Stimulated activated memory B cell treated with anti-CD40 and anti-IgM and Interleukin-4, amounts not matched to agents 10 μg/mL and 1 μg/mL and 100 μg/mL, for 72 hours (primary cell): Measurements from ENCODE around the gene NIM1K.

Experiments
- ATAC-seq: fragments of 150-1000 bp; cut with Tn5 transposase; 2 replicates; pipeline ENCODE4 v1.10.0; 2021
- H3K27ac Mint-ChIP-seq: one replicate; pipeline ENCODE4 v1.8.0; 2022; ENCODE audit warnings: mild to moderate bottlenecking, mixed read lengths
- H3K27me3 Mint-ChIP-seq: one replicate; pipeline ENCODE4 v1.8.0; 2022; ENCODE audit warnings: mixed read lengths
- H3K36me3 Mint-ChIP-seq: one replicate; pipeline ENCODE4 v1.8.0; 2022; ENCODE audit warnings: mixed read lengths
- H3K4me1 Mint-ChIP-seq: one replicate; pipeline ENCODE4 v1.8.0; 2022; ENCODE audit warnings: mixed read lengths
- H3K4me3 Mint-ChIP-seq: one replicate; pipeline ENCODE4 v1.8.0; 2022; ENCODE audit warnings: mild to moderate bottlenecking, moderate library complexity, mixed read lengths
- H3K9me3 Mint-ChIP-seq: one replicate; pipeline ENCODE4 v1.8.0; 2022; ENCODE audit warnings: mixed read lengths

NIM1K gene

GRCh38 chr5:43203373-43203772 is 11.3 kb downstream of the NIM1K start:
- Mint-ChIP-seq H3K4me1 (no peaks in the 10 kb centered on the region), H3K4me3 (no peak overlapping the region), H3K9me3 (peaks cover 3% of the 10 kb centered on the region), H3K27me3 (peaks cover 27% of the 10 kb centered on the region), H3K27ac (no peak overlapping the region), H3K36me3 (peaks cover 6% of the 10 kb centered on the region)
- no peak for ATAC-seq

- Mint-ChIP-seq H3K4me1 (no peaks in the 10 kb centered on the region), H3K27ac (no peak overlapping the region), H3K27me3 (peaks cover 31% of the 10 kb centered on the region), H3K9me3 (peaks cover 3% of the 10 kb centered on the region), H3K36me3 (peaks cover 6% of the 10 kb centered on the region), H3K4me3 (no peak overlapping the region)
- no peak for ATAC-seq
Measured at GRCh38 chr5:43204958-43205357, 12.9 kb downstream of the NIM1K start.

- Mint-ChIP-seq H3K27ac (no peak overlapping the region), H3K27me3 (peaks cover 55% of the 10 kb centered on the region), H3K4me3 (no peak overlapping the region), H3K9me3 (no peaks in the 10 kb centered on the region), H3K36me3 (no peaks in the 10 kb centered on the region), H3K4me1 (no peaks in the 10 kb centered on the region)
- no peak for ATAC-seq
Measured at GRCh38 chr5:43207601-43208000, 15.6 kb downstream of the NIM1K start.

- H3K9me3 Mint-ChIP-seq = no peaks in the 10 kb centered on the region
- H3K27me3 Mint-ChIP-seq = peaks cover 65% of the 10 kb centered on the region
- no peaks in the 10 kb centered on the region for H3K4me1 Mint-ChIP-seq
Measured at GRCh38 chr5:43208658-43209057, 16.6 kb downstream of the NIM1K start.

GRCh38 chr5:43209060-43209459 is 17.0 kb downstream of the NIM1K start:
- H3K9me3 Mint-ChIP-seq = no peaks in the 10 kb centered on the region
- H3K36me3 Mint-ChIP-seq = no peaks in the 10 kb centered on the region
- peaks cover 69% of the 10 kb centered on the region for H3K27me3 Mint-ChIP-seq
- no peak overlapping the region for H3K27ac Mint-ChIP-seq
- no peak overlapping the region for H3K4me3 Mint-ChIP-seq
- ATAC-seq = no peak
- H3K4me1 Mint-ChIP-seq = no peaks in the 10 kb centered on the region

More at GRCh38 chr5:43208658-43209057, 16.6 kb downstream of the NIM1K start:
- H3K36me3 Mint-ChIP-seq = no peaks in the 10 kb centered on the region
- no peak overlapping the region for H3K27ac Mint-ChIP-seq
- H3K4me3 Mint-ChIP-seq = no peak overlapping the region
- ATAC-seq = no peak

GRCh38 chr5:43209833-43210232 is 17.8 kb downstream of the NIM1K start:
- Mint-ChIP-seq H3K9me3 (no peaks in the 10 kb centered on the region), H3K36me3 (no peaks in the 10 kb centered on the region), H3K27ac (no peak overlapping the region), H3K4me1 (no peaks in the 10 kb centered on the region), H3K27me3 (peaks cover 72% of the 10 kb centered on the region), H3K4me3 (no peak overlapping the region)
- no peak for ATAC-seq

GRCh38 chr5:43210570-43210969 is 18.5 kb downstream of the NIM1K start:
- H3K36me3 Mint-ChIP-seq = no peaks in the 10 kb centered on the region
- no peaks in the 10 kb centered on the region for H3K4me1 Mint-ChIP-seq
- no peak overlapping the region for H3K4me3 Mint-ChIP-seq
- peaks cover 72% of the 10 kb centered on the region for H3K27me3 Mint-ChIP-seq
- no peak overlapping the region for H3K27ac Mint-ChIP-seq
- H3K9me3 Mint-ChIP-seq = no peaks in the 10 kb centered on the region
- ATAC-seq = no peak

- no peak for ATAC-seq
- Mint-ChIP-seq H3K36me3 (no peaks in the 10 kb centered on the region), H3K4me3 (no peak overlapping the region), H3K4me1 (no peaks in the 10 kb centered on the region), H3K9me3 (no peaks in the 10 kb centered on the region), H3K27me3 (peaks cover 56% of the 10 kb centered on the region), H3K27ac (no peak overlapping the region)
Measured at GRCh38 chr5:43213951-43214350, 21.9 kb downstream of the NIM1K start.

- no peak overlapping the region for H3K27ac Mint-ChIP-seq
- no peaks in the 10 kb centered on the region for H3K9me3 Mint-ChIP-seq
- no peak overlapping the region for H3K4me3 Mint-ChIP-seq
- no peaks in the 10 kb centered on the region for H3K36me3 Mint-ChIP-seq
- ATAC-seq = no peak
- H3K4me1 Mint-ChIP-seq = no peaks in the 10 kb centered on the region
- peaks cover 52% of the 10 kb centered on the region for H3K27me3 Mint-ChIP-seq
Measured at GRCh38 chr5:43215073-43215631, 23.1 kb downstream of the NIM1K start.

- H3K27ac Mint-ChIP-seq = no peak overlapping the region
- no peaks in the 10 kb centered on the region for H3K4me1 Mint-ChIP-seq
- no peak for ATAC-seq
- H3K4me3 Mint-ChIP-seq = no peak overlapping the region
- H3K9me3 Mint-ChIP-seq = no peaks in the 10 kb centered on the region
- peaks cover 36% of the 10 kb centered on the region for H3K27me3 Mint-ChIP-seq
- H3K36me3 Mint-ChIP-seq = no peaks in the 10 kb centered on the region
Measured at GRCh38 chr5:43216941-43217340, 24.9 kb downstream of the NIM1K start.

GRCh38 chr5:43219120-43219519 is 27.1 kb downstream of the NIM1K start:
- Mint-ChIP-seq H3K9me3 (no peaks in the 10 kb centered on the region), H3K27me3 (peaks cover 15% of the 10 kb centered on the region), H3K27ac (no peak overlapping the region), H3K4me3 (no peak overlapping the region), H3K36me3 (no peaks in the 10 kb centered on the region), H3K4me1 (no peaks in the 10 kb centered on the region)
- ATAC-seq = no peak

GRCh38 chr5:43221502-43221901 is 29.5 kb downstream of the NIM1K start:
- Mint-ChIP-seq H3K36me3 (no peaks in the 10 kb centered on the region), H3K4me3 (no peak overlapping the region), H3K27me3 (peaks cover 12% of the 10 kb centered on the region), H3K9me3 (no peaks in the 10 kb centered on the region), H3K27ac (no peak overlapping the region), H3K4me1 (no peaks in the 10 kb centered on the region)
- ATAC-seq = no peak

- Mint-ChIP-seq H3K4me1 (no peaks in the 10 kb centered on the region), H3K36me3 (no peaks in the 10 kb centered on the region), H3K9me3 (no peaks in the 10 kb centered on the region), H3K27ac (no peak overlapping the region), H3K4me3 (no peak overlapping the region), H3K27me3 (no peaks in the 10 kb centered on the region)
- peak; percentile 47 for ATAC-seq
Measured at GRCh38 chr5:43225649-43226245, 33.7 kb downstream of the NIM1K start.

- no peaks in the 10 kb centered on the region for H3K27me3 Mint-ChIP-seq
- H3K27ac Mint-ChIP-seq = no peak overlapping the region
- no peaks in the 10 kb centered on the region for H3K36me3 Mint-ChIP-seq
- no peaks in the 10 kb centered on the region for H3K9me3 Mint-ChIP-seq
- ATAC-seq = no peak
- H3K4me3 Mint-ChIP-seq = no peak overlapping the region
- no peaks in the 10 kb centered on the region for H3K4me1 Mint-ChIP-seq
Measured at GRCh38 chr5:43227655-43228054, 35.6 kb downstream of the NIM1K start.

GRCh38 chr5:43230707-43231106 is 38.7 kb downstream of the NIM1K start:
- no peak overlapping the region for H3K27ac Mint-ChIP-seq
- no peak for ATAC-seq

GRCh38 chr5:43231977-43232376 is 40.0 kb downstream of the NIM1K start:
- Mint-ChIP-seq H3K4me3 (no peak overlapping the region), H3K36me3 (no peaks in the 10 kb centered on the region), H3K9me3 (no peaks in the 10 kb centered on the region), H3K4me1 (no peaks in the 10 kb centered on the region), H3K27me3 (no peaks in the 10 kb centered on the region), H3K27ac (no peak overlapping the region)
- no peak for ATAC-seq

More at GRCh38 chr5:43230707-43231106, 38.7 kb downstream of the NIM1K start:
- H3K9me3 Mint-ChIP-seq = no peaks in the 10 kb centered on the region
- no peaks in the 10 kb centered on the region for H3K36me3 Mint-ChIP-seq
- H3K27me3 Mint-ChIP-seq = no peaks in the 10 kb centered on the region
- no peaks in the 10 kb centered on the region for H3K4me1 Mint-ChIP-seq
- no peak overlapping the region for H3K4me3 Mint-ChIP-seq
